HG03432 (cell line): ENCODE measurements around the gene FECH.

Experiments
- ATAC-seq: cut with Tn5 transposase; IDR thresholded peaks from one replicate; pipeline ENCODE4 v1.9.1; 2021; ENCODE audit warnings: mild to moderate bottlenecking, moderate library complexity; ENCODE audit not compliant: unreplicated experiment

Gene FECH

DNA sequence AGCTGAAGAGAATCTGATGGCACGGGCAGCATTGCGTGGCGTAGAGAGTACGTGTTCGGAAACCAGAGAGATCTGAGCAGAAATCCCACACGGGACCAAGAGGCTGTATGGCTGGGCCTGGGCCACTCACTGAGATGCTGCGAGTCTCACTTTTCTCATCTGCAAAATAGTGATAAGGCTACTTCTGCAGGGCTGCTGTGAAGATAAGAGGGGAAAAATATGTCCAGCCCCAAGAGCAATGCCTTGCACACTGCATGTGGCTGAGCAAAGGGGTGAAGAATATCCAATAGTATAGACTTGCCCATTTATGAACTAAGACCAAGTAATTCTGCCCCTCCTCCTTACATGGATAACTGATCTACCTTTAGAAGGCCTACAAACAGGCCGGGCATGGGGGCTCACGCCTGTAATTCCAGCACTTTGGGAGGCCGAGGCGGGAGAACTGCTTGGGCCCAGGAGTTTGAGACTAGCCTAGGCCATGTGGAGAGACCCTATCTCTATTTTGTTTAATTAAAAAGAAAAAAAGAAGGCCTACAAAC, 3.1 kb downstream of the FECH start:
- ATAC-seq: no peak

DNA sequence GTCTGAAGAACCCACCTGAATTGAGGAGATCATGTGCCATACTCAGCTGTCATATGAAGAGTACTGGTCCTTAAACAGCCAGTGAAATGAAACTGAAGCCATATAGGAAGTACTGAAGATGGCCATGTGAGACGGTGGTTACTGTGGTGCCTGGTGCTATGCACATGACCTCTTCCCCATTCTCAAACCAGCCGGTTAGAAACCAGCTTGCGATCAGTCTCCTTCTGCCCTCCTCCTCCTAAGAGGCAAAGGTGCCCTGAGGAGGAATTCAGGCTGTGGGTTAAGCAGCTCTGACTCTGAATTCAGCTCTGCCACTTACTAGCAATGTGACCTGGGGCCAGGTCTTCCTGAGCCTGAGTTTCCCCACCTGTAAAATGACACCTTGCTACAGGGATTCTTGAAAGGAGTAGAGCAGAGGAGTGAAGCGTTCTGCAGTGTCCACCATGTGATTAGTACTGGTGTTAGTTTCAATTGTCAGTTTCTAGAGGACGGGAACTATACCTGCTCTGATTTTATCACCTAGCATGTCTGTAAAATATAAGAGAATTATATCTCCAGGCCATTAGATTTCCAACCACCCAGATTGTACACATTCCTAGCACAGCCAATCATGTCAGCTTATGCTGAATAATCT, 5.1 kb downstream of the FECH start:
- ATAC-seq: peak; percentile 85

DNA sequence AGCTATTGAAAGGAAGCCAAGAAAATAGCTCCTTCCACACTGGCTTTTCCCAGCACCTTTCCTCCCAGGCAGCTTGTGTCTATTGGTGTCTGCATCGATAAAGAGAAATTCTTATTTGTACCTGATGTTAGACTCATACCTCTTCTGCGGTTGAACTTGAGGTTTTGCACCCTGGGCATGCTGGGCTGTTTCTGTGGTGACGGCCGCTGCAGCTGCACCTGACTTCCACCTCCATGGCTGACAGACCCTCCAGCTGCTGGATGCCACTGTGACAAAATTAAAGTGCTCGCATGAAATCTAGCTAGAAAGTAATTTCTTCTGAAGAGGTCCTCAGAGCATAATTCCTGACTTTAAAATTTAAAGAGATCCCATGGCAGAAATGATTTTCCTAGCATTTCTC, 6.6 kb downstream of the FECH start:
- ATAC-seq: no peak

DNA sequence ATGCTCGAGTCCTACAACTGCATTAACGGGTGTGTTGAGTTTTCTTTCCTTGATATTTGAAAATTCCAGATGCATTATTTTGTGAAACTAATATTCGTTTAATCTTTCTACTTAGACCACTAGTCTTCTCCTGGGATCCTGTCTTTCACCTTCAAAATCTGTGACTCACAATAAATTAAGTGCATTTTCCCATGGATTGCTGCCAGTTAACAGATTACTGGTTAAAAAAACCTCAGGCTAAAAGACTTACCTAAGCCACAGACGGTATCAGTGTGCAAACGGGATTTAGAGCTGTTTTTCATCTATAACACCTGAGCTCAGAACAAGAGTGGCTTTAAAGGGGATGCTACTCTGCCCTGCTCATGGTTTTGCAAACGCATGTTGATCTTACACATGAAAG, 10.2 kb downstream of the FECH start:
- no peak for ATAC-seq

DNA sequence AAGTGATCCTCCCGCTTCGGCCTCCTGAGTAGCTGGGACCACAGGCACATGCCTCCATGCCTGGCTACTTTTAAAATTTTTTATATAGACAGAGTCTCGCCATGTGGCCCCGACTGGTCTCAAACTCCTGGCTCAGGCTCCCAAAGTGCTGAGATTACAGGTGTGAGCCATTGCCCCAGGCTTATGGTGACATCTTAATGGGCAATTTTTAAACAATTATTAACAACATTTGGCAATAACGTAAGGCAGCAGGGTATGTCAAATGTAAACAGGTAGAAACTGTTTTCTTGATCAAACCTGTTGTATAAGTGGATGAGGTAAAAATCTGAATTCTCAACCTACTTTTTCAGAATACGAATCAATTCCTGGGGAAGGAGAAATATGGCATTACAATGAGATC, 11.0 kb downstream of the FECH start:
- ATAC-seq: no peak

DNA sequence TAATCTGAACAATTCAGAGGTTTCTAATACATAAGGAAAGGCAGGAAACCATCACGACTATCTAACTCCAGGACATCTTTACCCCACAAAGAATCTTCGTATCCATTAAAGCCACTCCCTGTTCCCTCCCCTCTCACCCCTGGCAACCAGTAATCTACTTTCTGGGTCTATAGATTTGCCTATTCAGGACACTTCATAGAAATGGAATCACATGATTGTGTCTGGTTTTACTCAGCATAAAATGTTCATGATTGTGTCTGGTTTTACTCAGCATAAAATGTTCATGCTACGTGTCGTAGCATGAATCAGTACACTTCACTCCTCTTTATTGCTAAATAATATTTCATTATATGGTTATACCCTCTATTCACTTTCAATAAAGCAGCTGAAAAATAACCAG, 11.6 kb downstream of the FECH start:
- no peak for ATAC-seq

DNA sequence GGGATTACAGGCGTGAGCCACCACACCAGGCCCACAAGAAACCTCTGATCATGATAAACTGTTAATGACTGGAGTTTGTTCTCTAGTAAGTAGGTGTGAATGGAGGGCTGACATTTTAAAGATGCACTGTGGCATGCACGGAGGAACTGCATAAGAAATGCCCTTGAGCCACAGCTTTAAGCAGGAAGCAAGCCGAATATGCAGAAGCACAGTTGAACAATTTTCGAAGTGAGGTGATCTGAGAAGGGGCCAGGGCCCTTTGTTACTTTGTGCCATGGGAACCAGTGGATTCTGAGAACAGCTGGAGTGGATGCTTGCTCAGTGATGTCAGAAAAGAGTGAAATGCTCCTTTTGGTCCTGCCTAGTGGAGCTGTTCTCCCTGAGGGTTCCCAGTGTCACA, 16.3 kb downstream of the FECH start:
- ATAC-seq: no peak

DNA sequence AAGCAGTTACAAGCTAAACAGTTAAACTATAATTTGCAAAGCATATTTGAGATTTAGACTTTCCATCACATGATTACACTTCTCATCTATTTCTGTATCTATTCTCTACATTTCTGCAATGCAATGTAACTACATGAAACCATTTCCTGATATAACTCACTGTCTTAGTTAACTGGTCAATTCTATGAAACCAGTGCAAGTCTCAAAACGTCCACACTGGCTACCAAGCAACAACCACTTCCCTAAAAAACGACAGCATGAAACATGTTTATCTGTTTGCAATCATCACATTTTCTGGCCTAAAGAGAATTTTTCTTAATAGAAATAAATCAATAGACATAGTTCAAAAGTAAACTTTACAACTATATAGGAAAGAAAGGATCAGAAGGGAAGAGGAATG, 17.4 kb downstream of the FECH start:
- no peak for ATAC-seq

DNA sequence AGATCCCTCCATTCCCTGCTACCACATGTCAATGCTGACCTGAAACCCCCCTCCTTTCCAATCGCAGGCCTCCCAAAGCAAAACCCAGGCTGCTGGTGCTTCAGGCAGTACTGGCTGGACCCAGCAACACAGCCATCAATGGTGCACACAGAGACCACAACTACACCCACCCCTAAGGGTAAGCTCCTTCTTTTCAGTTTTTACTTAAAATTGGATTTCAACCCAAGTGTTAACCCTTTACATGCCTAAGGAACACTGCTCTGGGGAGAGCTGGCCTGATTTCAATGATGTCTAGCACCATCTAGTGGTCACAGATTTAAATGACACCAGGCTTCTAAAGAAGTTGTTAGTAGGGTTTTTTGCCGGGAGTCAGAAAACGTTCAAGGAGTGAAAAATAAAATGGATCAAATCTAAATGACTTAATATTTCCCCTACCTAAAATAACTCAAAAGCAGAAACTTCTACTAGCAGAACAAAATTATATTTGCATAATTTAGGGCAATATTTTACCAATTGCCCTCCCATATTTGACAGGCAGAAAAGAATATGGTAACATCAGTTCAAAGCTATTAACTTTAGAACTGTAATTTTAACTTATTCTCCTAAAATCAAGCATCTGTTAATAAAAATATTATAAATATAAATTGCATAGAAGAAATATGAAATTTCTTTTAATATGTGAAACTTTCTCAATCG, 24.6 kb downstream of the FECH start:
- peak; percentile 57 for ATAC-seq

DNA sequence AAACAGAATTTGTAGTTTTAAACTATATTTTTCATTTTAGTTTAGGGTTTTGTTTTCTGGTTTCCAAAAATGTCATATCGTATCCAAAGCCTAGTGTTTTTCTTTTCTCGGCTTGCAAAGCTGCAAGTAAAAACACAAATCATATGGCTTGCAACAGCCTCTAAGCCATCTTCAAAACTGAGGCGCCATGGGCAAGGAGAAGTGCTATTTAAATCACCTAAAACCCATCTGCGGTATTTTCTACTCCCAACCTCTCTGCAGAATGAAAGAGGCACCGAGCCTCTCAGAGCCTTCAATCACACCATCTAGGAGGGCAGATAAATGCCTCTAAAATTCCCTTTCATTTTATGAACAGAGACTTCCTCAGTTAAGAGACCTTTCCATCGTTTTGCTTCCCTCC, 25.2 kb downstream of the FECH start:
- ATAC-seq: no peak

DNA sequence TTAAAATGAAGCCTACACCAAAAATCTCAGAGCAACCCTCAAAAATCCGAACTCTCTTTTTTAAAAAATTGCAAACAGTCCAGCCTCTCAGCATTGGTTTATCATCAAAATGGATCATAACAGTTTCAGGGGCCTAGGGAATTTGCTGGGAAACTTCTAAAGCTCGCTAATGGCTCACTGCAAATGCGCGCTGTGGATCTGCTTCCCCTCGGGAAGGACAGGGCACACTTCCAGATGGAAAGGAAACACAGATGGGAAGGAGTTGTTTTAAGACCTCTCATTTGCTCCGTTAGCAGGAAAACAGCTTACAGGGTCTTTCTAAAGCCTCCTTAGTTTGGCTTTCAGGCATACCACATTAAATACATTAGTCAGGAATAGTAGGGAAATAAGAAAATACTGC, 27.2 kb downstream of the FECH start:
- no peak for ATAC-seq

DNA sequence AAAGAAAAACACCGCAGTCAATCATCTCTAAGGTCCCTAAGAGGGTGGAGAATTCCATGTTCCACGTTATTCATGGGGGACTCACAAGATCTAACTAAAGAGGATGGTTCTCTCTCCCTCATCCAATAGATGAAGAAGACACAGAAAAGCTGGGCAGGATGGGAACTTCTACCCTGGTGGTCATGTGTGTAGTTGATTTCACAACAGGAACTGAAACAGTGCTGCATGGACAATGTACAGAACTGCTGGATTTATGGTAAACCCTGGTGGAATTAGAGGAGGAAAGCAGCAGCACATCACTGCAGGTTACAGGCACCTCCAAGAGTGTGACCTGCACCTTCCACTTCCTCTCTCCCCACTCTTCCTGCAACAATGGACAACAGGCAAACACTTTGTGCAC, 31.4 kb downstream of the FECH start:
- no peak for ATAC-seq

DNA sequence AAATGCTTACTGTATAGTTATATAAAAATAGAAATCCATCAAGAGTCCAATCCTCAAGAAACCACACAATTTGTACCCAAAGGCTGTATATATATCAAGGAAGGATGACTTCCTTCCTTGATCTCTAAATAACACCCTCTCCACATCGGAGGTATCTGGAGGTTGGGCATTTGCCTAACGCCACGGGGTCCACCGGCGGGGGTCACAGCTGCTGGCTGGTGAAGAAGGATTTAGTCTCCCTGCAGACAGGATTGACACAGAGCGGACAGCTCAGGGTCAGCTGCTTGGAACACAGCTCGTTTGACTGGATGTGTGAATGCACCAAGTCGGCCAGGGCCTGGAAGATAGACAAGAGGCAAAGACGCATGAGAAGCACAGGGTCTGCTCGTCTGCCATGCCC, 36.0 kb downstream of the FECH start:
- ATAC-seq: no peak

DNA sequence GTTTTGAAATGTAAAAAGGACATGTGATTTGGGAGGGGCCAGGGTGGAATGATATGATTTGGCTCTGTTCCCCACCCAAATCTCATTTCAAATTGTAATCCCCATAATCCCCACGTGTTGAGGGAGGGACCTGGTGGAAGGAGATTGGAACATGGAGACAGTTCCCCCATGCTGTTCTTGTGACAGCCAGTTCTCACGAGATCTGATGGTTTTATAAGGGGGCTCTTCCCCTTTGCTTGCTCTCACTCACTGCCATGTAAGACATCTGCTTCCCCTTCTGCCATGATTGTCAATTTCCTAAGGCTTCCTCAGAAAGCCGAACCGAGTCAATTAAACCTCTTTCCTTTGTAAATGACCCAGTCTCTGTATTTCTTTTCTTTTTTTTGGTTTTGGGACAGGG, 39.2 kb downstream of the FECH start:
- no peak for ATAC-seq

DNA sequence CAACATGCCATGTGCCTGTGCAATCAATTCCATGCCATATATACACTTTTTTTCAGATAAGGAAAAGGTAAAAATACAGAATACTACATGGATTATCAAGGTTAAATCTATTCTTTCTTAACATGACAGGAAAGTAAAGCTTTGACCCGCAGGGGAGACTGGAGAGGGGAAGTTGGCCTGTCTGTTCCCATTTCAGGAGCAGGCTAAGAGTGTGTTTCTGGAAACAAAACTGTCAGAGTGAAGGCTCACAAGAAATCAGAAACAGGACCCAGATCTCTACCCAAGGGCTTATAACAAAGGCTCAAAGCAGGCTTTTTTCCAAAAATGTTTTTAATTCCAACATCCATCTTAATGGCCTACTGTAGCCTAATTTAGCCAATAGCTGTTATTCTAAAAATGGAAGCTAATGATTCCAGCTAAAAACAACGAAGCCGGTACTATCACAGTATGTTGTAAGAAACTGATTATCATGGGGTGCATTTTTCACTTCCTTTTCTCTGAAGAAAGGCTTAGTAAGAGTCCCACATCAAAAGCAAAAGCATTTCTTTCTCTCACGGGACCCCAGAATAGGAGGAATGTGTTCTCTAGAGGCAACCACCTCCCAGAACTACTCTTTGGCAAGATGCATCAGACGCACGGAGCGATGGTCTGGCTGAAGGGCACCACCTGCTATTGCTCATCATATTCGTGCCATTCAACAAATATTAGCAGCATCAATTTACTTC, 41.4 kb downstream of the FECH start:
- ATAC-seq: peak; percentile 90

DNA sequence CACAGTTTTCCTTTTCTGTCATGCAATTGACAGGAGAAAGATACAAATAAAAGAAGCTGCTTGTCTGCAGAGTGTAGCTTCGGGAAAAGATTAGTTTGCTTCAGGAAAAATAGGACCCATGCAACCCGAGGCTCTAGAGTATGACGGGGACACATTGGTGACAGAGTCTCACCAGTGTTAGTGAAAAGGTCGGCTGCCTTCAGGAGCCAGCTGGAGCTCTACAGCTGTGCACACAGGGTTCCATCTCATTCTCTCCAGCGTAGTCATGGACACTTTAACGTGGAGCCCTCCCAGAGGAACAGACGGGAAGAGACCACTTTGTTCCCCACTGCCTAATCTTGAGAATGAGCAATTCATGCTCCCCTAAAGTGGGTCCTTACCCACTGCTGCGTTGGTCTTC, 42.9 kb downstream of the FECH start:
- ATAC-seq: no peak

DNA sequence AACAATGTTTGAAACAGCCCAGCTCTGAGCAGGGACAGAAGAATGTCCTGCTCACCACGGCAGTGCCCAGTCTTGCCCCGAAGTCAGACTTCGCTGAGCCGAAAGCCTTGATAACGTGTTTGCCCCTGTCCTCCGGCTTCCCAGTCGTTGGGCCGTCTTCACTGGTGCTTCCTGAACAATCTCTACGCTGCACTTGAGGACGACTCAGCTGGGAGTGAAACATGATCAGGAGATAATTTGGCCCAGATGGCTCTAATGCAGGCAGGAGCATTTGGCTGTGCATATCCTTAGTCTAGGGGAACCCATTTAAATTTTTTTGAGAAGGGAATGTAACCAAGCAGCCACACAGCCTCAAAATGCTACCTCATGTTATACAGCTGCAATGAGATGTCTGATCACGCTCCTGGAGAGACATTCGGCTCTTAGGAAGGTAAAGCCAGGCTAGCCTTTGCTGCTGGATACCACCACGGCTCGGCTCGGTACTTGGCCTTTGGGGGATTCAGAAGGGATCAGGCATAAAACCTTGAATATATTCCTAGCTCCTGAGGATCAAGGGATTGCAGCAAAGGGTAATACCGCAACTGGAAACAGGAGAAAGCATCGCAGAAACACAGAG, 43.6 kb downstream of the FECH start:
- no peak for ATAC-seq

DNA sequence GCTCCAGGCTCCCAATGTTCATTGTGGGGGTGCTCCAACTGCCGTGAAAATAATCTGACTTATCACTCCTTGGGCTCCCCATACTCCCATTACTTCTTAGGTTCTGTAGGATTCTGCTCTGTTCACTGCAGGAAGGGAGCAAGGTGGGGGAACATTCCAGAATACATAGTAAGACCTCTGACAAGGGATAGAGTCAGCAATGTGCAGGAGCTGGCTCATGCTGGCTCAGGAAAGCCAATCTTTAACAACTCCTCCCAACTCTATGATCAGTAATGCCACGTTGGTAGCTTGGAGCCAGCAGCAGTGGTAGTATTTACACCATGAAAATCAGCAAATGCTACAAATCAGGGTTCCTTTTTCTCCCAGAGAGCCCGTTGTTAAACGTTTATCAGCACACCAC, 44.4 kb downstream of the FECH start:
- no peak for ATAC-seq

DNA sequence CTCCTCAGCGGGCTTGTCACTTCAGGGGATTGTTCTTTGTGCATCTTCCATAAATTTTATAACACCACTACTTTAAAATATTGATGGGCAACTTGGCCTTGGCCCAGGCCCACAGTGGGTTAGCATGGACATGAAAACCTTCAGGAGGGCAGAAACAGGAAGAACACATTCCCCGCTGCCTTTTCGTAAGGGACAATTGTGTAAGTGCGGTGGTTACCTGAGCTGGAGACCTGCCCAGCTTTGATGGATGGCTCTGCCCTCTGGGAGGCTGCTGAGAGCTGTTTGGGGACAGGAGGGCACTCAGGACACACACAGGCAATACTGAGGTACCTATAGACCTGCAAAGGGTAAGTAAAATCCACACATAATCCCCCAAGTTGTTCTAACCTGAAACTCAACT, 46.8 kb downstream of the FECH start:
- ATAC-seq: no peak

DNA sequence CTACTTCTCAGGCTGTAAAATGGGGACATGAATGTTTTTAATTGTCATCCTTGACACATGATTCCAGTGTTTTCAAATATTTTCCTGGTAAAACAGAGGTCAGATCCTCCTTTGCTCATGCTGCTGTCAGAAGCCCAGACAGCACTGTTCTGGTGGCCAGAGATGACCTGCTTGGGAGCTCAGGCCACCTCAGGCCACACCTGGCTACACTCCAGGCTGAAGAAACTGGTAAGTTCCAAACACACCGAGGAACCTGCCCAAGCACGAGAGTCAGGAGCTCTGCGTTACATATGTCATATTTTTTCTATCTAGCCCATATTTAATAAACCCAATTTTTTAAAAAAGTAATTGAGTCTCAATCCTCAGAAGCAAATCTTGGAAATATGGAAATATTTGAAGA, 47.9 kb downstream of the FECH start:
- no peak for ATAC-seq

DNA sequence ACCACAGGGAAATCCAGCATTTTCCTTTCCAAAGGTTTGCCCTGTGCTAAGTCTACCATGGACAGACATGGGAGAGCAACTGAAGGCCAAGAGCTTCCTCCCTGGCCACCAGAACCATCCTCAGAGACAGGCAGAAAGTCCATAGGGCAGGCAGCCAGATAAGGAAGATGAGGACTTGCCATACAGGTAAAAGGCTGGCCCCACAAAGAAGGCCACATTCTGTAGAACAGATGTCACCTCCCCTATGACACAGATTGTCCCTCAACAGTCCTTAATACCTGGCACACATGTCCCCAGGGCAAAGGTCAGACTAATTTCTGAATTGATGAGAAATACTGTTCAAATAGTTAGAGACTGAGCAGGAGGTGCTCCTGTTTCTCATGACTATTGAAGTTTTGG, 52.0 kb downstream of the FECH start:
- ATAC-seq: no peak
